C1 segment of cervical spinal cord (tissue), 14 donors: Measurements from ENCODE around the gene ENDOV.

ENCODE experiments used
- DNase-seq, 14 donors: peaks; one replicate each; lab custom pipeline; 2025; lab: John Stamatoyannopoulos, UW

Gene ENDOV

DNA sequence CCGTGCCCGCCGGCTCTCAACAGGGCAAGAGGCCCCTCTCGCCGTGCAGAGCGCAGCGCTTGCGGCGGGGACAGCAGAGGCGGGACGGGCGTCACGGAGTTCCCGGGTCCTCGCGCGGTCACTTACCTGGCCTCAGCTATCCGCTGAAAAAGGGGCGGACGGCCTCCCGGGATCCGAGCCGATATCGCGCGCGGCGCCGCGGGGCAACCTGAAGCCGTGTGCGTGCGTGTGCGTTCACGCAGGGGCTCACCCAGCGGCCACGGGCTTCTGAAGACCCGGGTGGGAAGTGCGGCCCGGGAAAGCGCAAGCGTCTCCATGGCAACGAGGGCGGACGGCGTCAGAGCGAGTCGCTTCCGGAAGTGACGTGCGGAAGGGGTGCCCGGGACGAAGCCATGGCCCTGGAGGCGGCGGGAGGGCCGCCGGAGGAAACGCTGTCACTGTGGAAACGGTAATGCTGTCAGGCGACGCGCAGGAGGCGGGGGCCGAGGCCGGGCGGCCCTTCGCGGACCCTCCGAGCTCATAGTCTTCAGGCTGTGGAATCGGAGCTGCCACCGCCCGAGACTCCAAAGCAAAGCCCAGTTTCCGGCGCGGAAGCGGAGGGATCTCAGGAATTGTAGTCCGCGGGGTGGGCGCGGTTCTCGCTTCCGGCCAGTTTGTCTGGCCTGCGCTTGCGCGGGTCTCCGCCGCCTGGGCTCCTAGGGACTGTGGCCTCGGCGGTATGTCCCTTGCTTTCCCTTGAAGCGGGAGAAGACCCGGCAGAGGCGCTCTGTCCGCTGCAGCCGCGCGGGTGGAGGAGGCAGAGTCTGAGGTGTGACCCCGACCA is at the start of gene ENDOV:
Gene ENDOV (plus strand): TSS at position 365 of the 823 bp plus-strand sequence. CDS start 28 bp downstream, at position 393.
- peak; percentile 77 to 99 (median 96) for DNase-seq

DNA sequence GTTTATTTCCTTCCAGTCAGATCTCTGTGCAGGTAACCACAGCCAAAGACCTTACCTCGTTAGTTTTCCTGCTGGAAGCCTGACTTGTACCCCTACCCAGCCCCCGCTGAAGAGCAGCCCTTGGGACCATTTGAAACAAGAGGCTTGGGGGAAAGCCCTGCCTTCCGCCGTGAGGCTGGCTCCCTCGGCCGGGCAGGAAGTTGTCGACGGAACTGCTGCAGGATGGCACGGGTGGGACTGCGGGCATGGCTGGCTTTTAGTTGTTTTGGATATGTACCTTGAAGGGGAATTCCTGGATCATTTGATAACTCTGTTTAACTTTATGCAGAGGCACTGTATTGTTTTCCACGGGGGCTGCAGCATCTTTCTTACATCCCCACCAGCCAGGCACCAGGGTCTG is 49.0 kb upstream of the ENDOV start:
- no peak for DNase-seq

DNA sequence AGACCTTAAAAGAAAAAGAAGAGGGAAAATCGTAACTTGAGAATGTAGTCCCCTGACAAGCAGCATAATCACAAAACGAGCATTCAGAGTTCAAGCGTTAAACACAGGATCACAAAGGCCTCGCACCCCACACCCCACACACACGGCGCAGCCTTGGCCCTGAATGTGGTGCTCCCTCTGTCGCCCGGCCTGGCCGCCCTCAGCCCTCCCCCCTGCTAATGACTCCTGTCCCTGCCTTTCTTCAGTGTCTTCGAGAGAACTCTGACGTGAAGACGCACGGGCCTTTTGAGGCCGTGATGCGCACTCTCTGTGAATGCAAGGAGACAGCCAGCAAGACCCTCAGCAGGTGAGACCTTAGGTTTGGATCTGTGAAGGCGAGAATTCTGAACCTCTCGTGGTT is 47.5 kb upstream of the ENDOV start:
- DNase-seq = no peak

DNA sequence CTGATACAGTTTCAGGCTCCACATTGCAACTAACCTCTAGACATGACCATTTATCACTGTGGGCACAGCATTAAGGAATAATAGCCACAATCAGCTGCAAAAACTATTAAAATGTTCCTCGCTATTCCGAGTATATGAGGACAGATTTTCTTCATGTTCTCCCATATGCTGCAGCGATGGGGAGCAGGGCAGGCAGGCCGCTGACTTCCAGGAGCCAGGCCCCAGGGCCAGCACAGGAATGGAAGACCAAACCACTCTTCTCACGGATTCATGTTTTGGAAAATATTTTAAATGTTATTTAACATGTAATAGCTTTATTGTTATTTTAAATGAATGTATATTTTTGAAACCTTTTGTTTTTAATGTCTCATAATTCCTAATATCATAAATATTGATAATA is 43.8 kb upstream of the ENDOV start:
- no peak for DNase-seq

DNA sequence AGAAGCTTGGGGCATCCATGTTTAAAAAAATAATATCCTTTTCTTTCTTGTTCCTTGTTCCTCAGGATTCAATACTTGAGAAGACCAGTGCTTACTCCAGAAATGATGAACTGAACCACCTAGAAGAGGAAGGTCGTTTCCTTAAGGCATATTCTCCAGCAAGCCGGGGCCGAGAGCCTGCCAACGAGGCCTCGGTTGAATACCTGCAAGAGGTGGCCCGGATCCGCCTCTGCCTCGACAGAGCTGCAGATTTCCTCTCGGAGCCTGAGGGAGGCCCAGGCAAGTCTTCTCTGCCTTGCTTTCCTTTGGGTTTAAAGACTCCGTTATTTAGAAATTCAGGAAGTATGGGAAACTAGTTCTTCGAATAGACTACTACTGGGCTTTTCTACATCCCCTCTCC is 42.5 kb upstream of the ENDOV start:
- DNase-seq = no peak

DNA sequence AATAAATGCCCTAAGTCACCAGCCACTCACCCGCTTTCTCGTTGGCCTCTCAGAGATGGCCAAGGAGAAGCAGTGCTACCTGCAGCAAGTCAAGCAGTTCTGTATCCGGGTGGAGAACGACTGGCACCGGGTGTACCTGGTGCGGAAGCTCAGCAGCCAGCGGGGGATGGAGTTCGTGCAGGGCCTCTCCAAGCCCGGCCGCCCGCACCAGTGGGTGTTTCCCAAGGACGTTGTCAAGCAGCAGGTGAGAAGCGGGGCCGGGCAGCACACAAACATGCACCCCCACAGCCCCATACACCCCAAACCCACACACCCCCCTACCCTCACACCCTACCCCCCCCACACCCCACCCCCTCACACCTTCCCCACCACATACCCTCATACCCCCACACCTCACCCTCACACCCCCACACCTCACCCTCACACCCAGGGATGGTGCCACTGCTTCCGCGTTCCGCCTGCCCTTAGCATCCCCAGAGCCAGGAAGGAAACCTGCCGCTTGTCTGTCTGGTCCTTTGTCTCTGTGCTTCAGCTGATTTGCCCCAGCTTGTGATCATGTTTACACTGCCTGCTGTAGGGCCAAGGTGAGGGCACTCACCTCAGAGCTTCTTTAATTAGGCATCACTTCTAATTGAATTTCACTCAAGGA is 41.9 kb upstream of the ENDOV start:
- DNase-seq = no peak

DNA sequence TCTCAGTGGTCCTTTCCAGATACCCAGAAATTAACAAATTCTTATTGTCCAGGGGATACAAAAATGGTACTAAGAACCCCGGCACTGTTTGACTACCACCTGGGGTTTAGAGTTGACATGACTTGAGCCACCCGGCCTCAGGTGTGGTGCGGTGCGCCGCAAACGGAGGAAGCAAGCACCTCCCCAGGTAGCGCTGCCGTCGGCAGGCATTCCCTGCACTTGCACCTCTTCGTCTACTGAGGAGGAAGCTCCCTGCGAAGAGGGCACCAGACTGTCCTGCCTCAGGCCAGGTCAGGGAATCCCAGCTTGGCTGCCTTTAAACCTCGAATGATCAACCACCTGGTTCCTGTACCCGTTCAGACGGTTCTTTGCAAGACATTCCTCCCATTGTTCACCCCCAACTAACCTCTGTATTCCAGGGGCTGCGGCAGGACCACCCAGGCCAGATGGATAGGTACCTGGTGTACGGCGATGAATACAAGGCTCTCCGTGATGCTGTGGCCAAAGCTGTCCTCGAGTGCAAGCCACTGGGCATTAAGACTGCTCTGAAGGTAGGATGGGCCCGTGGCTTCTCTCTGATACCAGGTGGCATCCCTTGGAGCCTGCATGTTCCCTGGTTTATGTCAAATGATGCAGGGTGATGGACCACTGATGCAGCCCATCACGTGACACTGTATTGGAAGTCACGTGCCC is 40.8 kb upstream of the ENDOV start:
- no peak for DNase-seq

DNA sequence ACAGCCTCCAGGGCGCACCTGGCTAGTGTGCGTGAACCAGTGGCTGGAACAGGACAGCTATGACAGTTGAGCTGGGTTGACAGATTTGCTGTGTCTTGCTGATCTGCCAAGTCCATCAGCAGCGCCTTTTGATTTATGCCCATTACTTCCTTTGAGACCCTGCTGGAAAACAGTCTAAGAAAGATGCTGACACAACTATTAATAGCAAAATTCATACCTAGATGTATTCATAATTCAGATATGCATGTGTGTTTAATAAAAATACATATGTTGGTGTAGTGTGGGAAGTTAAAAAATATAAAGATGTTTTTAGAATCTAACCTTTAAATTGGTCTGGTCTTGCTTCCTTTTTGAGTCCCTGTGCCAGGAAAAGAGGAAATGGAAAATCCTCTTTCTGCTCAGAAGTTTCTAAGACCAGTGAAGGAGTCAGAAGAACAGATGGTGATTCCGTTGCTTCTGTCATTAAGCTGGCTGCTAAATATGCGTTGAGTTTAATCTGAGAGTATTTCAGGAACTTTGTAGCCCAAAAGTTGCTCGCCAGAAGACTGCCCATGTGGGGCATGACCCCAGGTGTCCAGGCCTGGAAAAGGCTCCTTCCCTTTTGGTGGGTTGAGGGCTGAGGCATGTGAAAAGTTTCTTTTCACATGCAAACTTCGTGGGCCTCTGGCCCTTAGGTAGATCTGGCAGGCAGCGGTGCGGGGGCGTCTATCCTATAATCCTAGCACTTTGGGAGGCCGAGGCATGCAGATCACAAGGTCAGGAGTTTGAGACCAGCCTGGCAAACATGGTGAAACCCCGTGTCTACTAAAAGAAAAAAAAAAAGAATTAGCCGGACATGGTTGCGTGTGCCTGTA is 40.0 kb upstream of the ENDOV start:
- DNase-seq = no peak

DNA sequence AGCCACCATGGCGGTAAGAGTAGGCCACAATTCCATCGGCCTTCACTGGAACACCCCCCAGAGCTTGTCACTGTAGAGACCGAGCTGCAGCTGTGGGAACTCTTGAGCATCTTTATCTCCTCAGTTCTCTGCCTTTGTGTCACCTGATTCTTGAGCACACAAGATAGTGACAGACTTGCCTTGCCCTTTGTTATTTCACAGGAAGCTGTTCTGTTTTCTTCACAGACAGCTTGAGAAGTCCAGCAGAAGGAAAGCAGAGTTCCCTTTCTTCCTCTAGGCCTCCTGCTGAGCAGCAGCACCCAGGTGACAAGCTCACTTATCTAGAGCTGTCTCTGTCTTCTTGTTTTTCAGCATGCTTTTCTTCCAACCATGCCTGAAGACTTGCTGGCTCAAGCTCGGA is 38.4 kb upstream of the ENDOV start:
- DNase-seq = no peak

DNA sequence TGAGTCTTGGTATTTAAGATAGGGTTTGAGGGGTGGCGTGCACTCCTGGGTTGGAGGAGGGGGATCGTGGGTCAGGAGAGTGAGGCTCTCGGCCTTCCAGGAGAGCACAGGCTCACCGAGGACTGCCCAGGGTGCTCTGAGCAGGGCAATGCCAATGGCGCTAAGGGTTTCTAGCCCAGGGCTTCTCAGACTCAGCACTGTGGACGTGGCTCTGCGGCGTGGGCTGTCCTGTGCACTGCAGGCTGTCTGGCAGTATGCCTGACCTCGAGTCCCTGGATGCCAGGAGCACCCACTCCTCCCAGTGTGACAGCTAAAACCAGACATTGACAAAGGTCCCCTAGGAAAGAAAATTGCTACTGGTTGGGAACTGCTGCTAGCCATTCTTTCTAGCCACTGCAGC is 37.2 kb upstream of the ENDOV start:
- no peak for DNase-seq

DNA sequence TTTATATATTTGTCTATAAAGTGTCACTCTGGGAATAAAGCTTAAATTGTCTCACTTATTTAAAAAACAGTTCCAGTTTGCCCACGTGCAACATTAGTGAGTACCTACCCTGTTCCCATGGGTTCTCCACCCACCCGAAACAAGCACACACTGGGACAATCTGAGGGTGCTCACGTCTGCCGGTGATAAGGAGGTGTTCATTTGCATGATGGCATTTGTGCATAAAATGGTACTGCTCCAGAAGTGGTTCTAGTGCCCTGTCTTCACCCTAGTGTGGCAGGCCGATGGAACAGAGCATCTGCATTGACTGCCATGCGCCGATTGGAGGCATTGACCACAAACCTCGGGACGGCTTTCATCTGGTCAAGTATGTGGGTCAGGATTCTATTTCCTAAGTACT is 35.6 kb upstream of the ENDOV start:
- DNase-seq = no peak

DNA sequence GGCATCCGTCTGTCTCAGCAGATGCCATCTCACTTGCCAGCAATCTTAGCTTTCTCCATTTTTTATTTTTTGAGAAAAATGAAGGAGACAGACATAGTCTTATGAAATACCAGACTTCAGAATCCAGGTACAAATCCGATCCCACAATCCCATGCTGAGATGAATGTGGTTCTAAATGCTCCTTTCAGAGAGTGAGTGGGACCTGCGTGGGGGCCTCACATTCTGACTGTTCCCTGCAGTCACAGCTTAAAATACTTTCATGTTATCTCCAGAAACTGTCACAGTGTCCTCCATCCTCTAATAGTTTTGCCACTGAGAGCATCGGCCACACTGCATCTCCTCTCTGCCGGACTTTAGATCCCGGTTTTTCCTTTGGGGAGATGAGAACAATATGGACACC is 34.9 kb upstream of the ENDOV start:
- DNase-seq = no peak

DNA sequence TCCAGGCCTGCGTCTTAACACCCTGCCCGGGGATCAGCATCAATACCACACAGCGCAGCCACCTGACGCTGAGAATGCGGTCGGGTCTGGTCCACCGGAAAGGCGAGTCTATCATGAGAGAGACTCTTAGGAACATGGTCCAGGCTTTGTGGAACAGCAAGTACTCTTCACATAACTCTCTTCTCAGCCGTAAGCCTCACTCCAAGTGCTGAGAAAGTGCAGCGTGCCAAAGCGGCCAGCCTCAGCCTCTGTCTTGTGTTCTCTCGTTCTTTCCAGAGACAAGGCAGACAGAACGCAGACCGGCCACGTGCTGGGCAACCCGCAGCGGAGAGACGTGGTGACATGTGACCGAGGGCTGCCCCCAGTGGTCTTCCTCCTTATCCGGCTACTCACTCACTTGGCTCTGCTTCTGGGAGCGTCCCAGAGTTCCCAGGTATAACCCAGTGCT is 34.4 kb upstream of the ENDOV start:
- DNase-seq = no peak

DNA sequence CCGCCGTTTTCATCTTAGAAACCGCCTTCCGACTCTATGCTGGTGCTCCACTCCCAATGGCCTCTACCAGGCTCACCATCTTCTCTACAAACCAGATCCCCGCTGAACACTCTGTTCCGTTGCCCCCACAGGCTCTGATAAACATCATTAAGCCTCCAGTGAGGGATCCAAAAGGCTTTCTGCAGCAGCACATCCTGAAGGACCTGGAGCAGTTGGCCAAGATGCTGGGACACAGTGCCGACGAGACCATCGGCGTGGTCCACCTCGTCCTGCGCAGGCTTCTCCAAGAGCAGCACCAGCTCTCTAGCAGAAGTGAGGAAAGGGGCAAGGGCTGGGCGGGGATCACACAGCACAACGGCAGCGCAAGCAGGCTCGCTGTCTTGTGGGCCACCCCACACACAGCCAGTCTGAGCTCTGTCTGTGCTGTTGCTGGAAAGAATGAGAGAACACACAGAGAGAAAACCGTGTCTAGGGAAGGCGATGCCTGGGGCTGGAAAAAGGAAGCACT is 33.5 kb upstream of the ENDOV start:
- no peak for DNase-seq

DNA sequence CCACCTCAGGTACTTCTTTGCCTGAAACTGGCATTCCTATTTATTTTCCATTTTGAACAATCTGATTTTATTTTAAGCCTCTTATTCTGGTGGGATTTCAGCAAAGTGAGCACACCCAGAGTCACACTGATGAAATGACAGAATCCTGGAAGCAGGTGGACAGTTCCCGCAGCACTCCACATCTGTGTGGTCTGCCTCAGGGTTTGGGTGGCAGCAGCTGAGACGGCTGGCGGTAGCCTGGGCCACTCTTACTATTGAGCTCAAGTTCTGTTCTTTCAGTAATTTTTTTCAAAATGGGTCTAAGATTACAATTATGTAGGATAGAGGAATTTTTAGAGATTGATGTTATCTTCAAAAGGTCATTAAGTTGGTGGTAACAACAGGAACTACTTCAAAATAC is 32.5 kb upstream of the ENDOV start:
- no peak for DNase-seq

DNA sequence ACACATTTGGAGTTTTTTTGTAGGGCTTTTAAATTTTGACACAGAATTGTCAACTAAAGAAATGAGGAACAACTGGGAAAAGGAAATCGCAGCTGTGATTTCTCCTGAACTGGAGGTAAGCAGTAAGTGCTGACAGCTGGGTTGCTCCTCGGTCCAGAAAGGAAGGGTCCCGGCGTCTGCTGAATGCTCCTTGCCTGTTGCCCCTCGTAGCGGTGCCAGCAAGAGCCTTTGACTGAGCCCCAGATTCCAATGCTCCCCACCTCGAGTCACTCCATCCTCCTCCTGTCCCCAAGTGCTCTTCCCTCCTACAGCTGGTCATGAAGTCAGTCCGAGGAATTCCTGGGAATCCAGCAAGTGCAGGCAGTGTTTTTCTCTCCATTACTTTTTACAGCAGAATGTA is 32.0 kb upstream of the ENDOV start:
- no peak for DNase-seq

DNA sequence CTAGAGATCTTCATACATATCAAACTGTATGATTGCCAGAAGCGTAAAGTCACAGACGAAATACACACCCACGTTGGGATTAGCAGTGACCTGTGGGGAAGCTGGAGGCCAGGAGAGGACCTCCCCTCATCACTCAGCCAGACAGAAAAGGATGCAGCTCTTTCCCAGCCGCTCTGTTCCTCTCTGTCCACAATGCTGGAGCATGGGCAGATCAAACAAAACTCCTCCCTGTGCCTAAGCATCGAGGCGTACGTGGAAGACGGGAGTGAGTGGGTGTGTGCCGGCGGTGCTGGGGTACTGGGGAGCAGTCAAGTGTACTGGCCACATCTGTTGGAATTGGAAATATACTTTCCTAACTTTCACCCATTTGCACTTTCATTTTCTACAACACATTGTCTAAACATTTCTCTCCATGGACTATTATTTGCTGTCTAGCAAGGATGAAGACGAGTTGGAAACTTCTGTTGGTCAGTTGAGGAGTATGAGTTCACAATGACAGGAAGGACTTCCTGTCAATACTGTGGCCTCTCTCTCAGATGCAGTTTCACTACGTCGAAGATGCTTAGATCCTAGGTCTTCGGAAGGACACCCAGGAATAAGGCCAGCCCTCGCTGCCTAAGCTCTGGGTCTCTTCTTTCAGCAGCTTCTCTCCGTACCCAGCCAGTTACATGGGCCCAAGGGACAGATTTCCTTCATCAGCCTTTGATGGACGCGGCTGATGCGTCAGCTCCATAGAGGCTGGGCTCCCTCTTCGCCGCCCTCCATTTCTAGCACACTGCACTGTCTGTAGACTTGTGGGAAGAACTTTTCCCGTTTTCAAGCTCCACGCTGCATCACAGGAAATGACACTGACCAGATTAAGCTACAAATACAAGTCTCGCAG is 30.6 kb upstream of the ENDOV start:
- DNase-seq = no peak

DNA sequence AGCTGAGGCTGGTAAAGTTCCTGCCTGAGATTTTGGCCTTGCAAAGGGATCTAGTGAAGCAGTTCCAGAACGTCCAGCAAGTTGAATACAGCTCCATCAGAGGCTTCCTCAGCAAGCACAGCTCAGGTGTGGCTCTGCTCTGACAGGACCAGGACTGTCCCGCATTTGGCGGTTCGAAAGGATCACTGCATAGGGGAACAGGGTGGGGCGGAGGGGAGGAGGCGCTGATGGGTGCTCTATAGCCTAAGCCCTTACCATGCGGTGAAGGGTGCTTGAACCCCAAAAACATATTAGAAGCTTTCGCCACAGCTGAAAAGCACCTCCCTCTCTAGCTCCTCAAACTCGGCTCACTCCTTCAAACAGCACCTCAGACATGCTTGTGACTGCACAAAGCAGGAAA is 29.9 kb upstream of the ENDOV start:
- no peak for DNase-seq

DNA sequence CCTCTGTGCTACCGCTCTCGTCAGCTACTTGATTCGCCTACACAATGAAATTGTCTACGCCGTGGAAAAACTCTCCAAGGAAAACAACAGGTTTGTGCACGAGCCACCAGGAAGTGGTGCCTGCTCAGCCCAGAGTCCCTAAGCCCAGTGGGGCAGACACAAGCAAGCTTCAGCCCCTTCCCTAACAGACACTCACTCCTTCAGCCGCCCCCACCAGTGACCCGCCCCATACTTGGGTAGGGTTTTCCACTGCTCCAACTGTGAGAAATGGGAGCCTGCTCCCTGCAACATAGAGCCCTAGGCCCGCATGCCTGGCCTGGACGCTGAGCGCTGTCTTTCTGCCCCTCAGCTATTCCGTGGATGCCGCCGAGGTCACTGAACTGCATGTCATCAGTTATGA is 28.6 kb upstream of the ENDOV start:
- no peak for DNase-seq

DNA sequence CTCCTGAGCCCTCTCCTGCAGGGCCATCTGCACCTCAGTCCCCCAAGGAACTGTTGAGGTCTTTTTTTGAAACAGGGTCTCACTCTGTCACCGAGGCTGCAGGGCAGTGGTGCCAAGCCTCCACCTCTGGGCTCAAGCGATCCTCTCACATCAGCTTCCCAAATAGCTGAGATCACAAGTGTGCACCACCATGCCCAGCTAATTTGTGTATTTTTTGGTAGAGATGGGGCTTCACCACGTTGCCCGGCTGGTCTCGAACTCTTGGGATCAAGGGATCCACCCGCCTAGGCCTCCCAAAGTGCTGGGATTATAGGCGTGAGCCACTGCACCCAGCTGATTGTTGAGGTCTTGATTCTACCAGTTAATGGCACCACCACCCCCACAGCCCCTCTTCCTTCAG is 27.9 kb upstream of the ENDOV start:
- DNase-seq = no peak

DNA sequence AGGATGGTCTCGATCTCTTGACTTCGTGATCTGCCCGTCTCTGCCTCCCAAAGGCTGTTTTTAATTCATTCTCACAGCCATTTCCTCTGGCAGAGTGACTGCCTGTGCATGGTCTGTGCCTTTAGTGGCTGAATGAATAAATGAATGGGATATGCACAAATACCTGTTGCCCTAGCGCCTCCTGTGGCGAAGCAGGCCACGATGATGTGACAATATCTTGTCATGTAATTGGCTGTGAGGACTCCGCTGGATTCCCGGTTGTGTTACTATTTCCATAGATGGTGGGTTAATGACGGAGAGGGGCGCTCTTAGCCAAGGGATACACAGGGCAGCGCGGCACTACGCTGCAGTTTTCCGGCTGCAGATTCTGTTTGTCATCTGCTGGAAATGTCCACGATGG is 26.8 kb upstream of the ENDOV start:
- DNase-seq = no peak
